Neural cell (in vitro differentiated cells): ENCODE data around the gene BPI. TPM values are rescaled to one million over a fixed set of nuclear protein-coding genes. Genes with fewer than 3 reads are reported as not detected.

Experiments
- H2AFZ ChIP-seq: fragments of 200-600, 300-800 bp; sonication (generic), shearing (Covaris generic); 2 replicates; pipeline ENCODE4 v1.6.0; 2014; ENCODE audit warnings: low read depth, mild to moderate bottlenecking, antibody characterized with exemption, low read length, moderate library complexity
- H3F3A ChIP-seq: fragments of 200-600 bp; shearing (Covaris generic); 2 replicates; pipeline ENCODE4 v1.6.1; 2016; ENCODE audit warnings: mild to moderate bottlenecking, moderate library complexity, mixed read lengths, antibody characterized with exemption, low read length; ENCODE audit not compliant: insufficient read depth, poor library complexity, severe bottlenecking
- H3K27ac ChIP-seq: fragments of 200-600, 300-800 bp; sonication (generic), shearing (Covaris generic); 2 replicates; pipeline ENCODE4 v1.5.1; 2014; ENCODE audit warnings: mild to moderate bottlenecking, low read length, moderate library complexity
- H3K27me3 ChIP-seq: fragments of 300-800, 200-600 bp; sonication (generic), shearing (Covaris generic); 2 replicates; pipeline ENCODE4 v1.6.0; 2014; ENCODE audit warnings: mild to moderate bottlenecking, low read depth, low read length, moderate library complexity; ENCODE audit not compliant: insufficient read depth
- H3K36me3 ChIP-seq: fragments of 300-800, 200-600 bp; sonication (generic), shearing (Covaris generic); 2 replicates; pipeline ENCODE4 v1.5.1; 2014; ENCODE audit warnings: mild to moderate bottlenecking, antibody characterized with exemption, low read length, moderate library complexity; ENCODE audit not compliant: insufficient read depth
- H3K4me2 ChIP-seq: fragments of 300-800, 200-600 bp; sonication (generic), shearing (Covaris generic); 2 replicates; pipeline ENCODE4 v1.6.0; 2014; ENCODE audit warnings: mild to moderate bottlenecking, low read length
- H3K4me3 ChIP-seq: fragments of 300-800, 200-600 bp; sonication (generic), shearing (Covaris generic); 2 replicates; pipeline ENCODE4 v1.5.1; 2014; ENCODE audit warnings: mild to moderate bottlenecking, low read length, moderate library complexity
- H3K79me2 ChIP-seq: fragments of 200-600 bp; shearing (Covaris generic); replicated peaks from 2 replicates; pipeline ENCODE4 v1.6.0; 2014; ENCODE audit warnings: mild to moderate bottlenecking, low read length, moderate library complexity; ENCODE audit not compliant: insufficient read depth
- H3K9ac ChIP-seq: fragments of 300-800, 200-600 bp; sonication (generic), shearing (Covaris generic); 2 replicates; pipeline ENCODE4 v1.6.1; 2016; ENCODE audit warnings: mild to moderate bottlenecking, low read length, mixed read lengths
- H3K9me2 ChIP-seq: fragments of 200-600 bp; shearing (Covaris generic); 2 replicates; pipeline ENCODE4 v1.6.1; 2016; ENCODE audit warnings: mild to moderate bottlenecking, low read length, mixed read lengths; ENCODE audit not compliant: insufficient read depth
- H3K9me3 ChIP-seq: fragments of 200-600, 300-800 bp; sonication (generic), shearing (Covaris generic); 2 replicates; pipeline ENCODE4 v1.6.1; 2016; ENCODE audit warnings: mild to moderate bottlenecking, mixed run types, low read length, moderate library complexity, mixed read lengths
- H4K20me1 ChIP-seq: fragments of 200-600 bp; shearing (Covaris generic); 2 replicates; pipeline ENCODE4 v1.6.1; 2016; ENCODE audit warnings: mild to moderate bottlenecking, mixed run types; ENCODE audit not compliant: insufficient read depth
- CTCF ChIP-seq: fragments of 450-650 bp; IDR thresholded peaks from 2 replicates; pipeline ENCODE4 v1.5.1; 2014; ENCODE audit warnings: antibody characterized with exemption, mild to moderate bottlenecking, moderate library complexity; ENCODE audit not compliant: poor library complexity, severe bottlenecking
- EP300 ChIP-seq: fragments of 450-650 bp; conservative IDR thresholded peaks from 2 replicates; pipeline ENCODE4 v1.6.1; 2014; ENCODE audit warnings: antibody characterized with exemption, mild to moderate bottlenecking, moderate library complexity; ENCODE audit not compliant: poor library complexity, severe bottlenecking
- EZH2 ChIP-seq: fragments of 200-600, 300-800 bp; shearing (Covaris generic), sonication (generic); IDR thresholded peaks from 2 replicates; pipeline ENCODE4 v1.6.1; 2014; ENCODE audit warnings: antibody characterized with exemption, low read length, borderline replicate concordance, mild to moderate bottlenecking; ENCODE audit not compliant: insufficient read depth, poor library complexity, severe bottlenecking
- MXI1 ChIP-seq: fragments of 450-650 bp; conservative IDR thresholded peaks from 2 replicates; pipeline ENCODE4 v1.6.1; 2014; ENCODE audit warnings: antibody characterized with exemption, mild to moderate bottlenecking; ENCODE audit not compliant: poor library complexity, severe bottlenecking
- POLR2AphosphoS5 ChIP-seq: IDR thresholded peaks from 2 replicates; pipeline ENCODE4 v1.6.1; 2012
- RAD21 ChIP-seq: fragments of 450-650 bp; conservative IDR thresholded peaks from 2 replicates; pipeline ENCODE4 v1.6.1; 2014; ENCODE audit warnings: antibody characterized with exemption, mild to moderate bottlenecking, moderate library complexity
- REST ChIP-seq: IDR thresholded peaks from 2 replicates; pipeline ENCODE4 v1.6.1; 2012; ENCODE audit warnings: borderline replicate concordance
- SMC3 ChIP-seq: fragments of 450-650 bp; conservative IDR thresholded peaks from 2 replicates; pipeline ENCODE4 v1.6.1; 2014; ENCODE audit warnings: antibody characterized with exemption, mild to moderate bottlenecking, moderate library complexity; ENCODE audit not compliant: poor library complexity
- TAF1 ChIP-seq: IDR thresholded peaks from 2 replicates; pipeline ENCODE4 v1.6.1; 2012; ENCODE audit warnings: low read depth
- polyA plus RNA-seq: library from polyadenylated mRNA; depleted of rRNA; stranded (reverse); fragments of >200 nt; gene quantifications from 2 replicates; pipeline ENCODE4 v1.2.3, GENCODE V29; 2014

The BPI gene
- polyA plus RNA-seq, 1 donor from 2014 or later = not detected

GRCh38 chr20:38345643-38346042 is 41.7 kb downstream of the BPI start:
- H3K9me2 ChIP-seq = no peaks in the 10 kb centered on the region
- no peaks in the 10 kb centered on the region for H3F3A ChIP-seq
- no peak overlapping the region for H3K4me3 ChIP-seq
- no peaks in the 10 kb centered on the region for H4K20me1 ChIP-seq
- H3K27me3 ChIP-seq = no peaks in the 10 kb centered on the region
- no peaks in the 10 kb centered on the region for H3K79me2 ChIP-seq
- no peaks in the 10 kb centered on the region for H3K36me3 ChIP-seq
- TF ChIP-seq EP300 (no peak), CTCF (no peak), REST (no peak), POLR2AphosphoS5 (no peak)
- H3K27ac ChIP-seq = no peak overlapping the region
- no peak overlapping the region for H3K9ac ChIP-seq
- no peaks in the 10 kb centered on the region for H3K9me3 ChIP-seq
- H2AFZ ChIP-seq = no peak overlapping the region
- H3K4me2 ChIP-seq = no peak overlapping the region

GRCh38 chr20:38346247-38346651 is 42.3 kb downstream of the BPI start, which contains the start of gene LBP:
Gene LBP, plus strand, starts transcription at chr20:38346482. Its CDS starts 35 bp downstream, at chr20:38346517.
- Histone ChIP-seq H3K79me2 (no peaks in the 10 kb centered on the region), H3K36me3 (no peaks in the 10 kb centered on the region), H2AFZ (no peak within 1 kb of the TSS)

More at GRCh38 chr20:38346247-38346651, 42.3 kb downstream of the BPI start, which contains the start of gene LBP:
- Histone ChIP-seq H4K20me1 (no peaks in the 10 kb centered on the region), H3K27ac (no peak within 1 kb of the TSS), H3K4me2 (no peak within 1 kb of the TSS), H3F3A (no peaks in the 10 kb centered on the region), H3K27me3 (no peaks in the 10 kb centered on the region), H3K9me3 (no peaks in the 10 kb centered on the region), H3K9me2 (no peaks in the 10 kb centered on the region), H3K4me3 (no peak within 1 kb of the TSS), H3K9ac (no peak within 1 kb of the TSS)
- TF ChIP-seq EZH2 = no peak
- no peak for TF ChIP-seq EP300
- no peak for TF ChIP-seq CTCF
- no peak for TF ChIP-seq MXI1
- TF ChIP-seq RAD21 = no peak
- TF ChIP-seq POLR2AphosphoS5 = no peak
- no peak for TF ChIP-seq SMC3
- no peak for TF ChIP-seq TAF1
- TF ChIP-seq REST = no peak
